Omental fat pad (tissue), 4 donors: ENCODE measurements around the gene GRAMD1A. TPM values are rescaled to one million over a fixed set of nuclear protein-coding genes. Genes with fewer than 3 reads are reported as not detected.

Source experiments
- ATAC-seq: fragments of 150-250 bp; one replicate; pipeline ENCODE4 v1.9.1; 2016; ENCODE audit warnings: mild to moderate bottlenecking, moderate library complexity; ENCODE audit not compliant: low FRiP score
- DNase-seq: peaks from one replicate; pipeline ENCODE4 v3.0.0-alpha.2; 2019; ENCODE audit warnings: low spot score
- CTCF ChIP-seq, 3 donors: fragments of 450-650 bp; IDR thresholded peaks; one replicate each; pipeline ENCODE4 v1.5.1; 2016 to 2017; ENCODE audit warnings: antibody characterized with exemption in 3 of 3, mild to moderate bottlenecking in 3 of 3, moderate library complexity in 2 of 3
- total RNA-seq, 4 donors: library from RNA; depleted of rRNA; stranded (reverse); fragments of >200 nt; gene quantifications; one replicate each; pipeline ENCODE4 v1.1.0, GENCODE V29; 2016

Gene GRAMD1A
- total RNA-seq, 4 donors from 2014 or later = 34.7 to 70.7 (median 43.3) TPM

DNA sequence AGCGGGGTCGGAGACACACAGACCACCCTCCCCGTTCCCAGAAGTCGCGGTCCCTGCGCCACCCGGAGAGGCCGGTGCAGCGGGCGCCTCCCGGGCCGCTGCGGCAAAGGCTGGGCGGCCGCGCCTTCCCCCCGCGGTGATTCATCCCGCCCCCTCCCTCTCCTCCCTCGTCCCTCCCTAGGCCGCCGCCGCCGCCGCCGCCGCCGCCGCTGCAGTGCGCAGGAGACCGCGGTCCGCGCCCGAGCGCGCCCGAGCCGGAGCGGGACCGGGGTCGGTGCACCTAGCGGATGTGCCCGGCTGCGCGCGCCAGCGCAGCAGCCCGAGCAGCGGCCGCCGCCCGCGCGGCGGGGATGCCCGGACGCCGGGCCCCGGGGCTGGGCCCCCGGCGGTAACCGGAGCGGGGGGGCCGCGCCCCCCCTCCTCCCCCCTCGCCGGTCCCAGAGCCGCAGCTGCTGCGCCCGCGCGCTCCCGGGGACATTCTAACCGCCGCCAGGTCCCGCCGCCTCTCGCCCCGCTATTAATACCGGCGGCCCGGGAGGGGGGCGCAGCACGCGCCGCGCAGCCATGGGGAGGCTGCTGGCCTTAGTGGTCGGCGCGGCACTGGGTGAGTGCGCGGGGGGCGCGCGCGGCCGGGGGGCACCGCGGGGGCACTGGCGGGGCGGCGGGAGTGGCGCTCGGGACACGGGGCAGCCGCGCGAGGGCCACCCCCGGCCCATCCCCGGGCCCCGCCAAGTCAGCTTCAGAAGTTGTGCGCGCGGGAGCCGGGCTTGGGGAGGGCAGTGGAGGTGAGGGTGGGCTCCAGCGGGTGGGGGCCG is 30.3 kb downstream of the GRAMD1A start, which contains the start of gene SCN1B:
Gene SCN1B, plus strand, starts transcription at position 214 of the 815 bp plus-strand sequence. Its CDS starts 351 bp downstream, at position 565.
- TF ChIP-seq CTCF (IDR thresholded peaks at IDR 0.05) = no peak
- ATAC-seq (peak; percentile 77), DNase-seq (no peak)

GRCh38 chr19:35031072-35031881 is 31.2 kb downstream of the GRAMD1A start:
- DNase-seq (no peak), ATAC-seq (no peak)

GRCh38 chr19:35032356-35032865 is 32.3 kb downstream of the GRAMD1A start:
- ATAC-seq (no peak), DNase-seq (no peak)
- no peak for TF ChIP-seq CTCF (IDR thresholded peaks at IDR 0.05)

More at GRCh38 chr19:35031072-35031881, 31.2 kb downstream of the GRAMD1A start:
- no peak for TF ChIP-seq CTCF (IDR thresholded peaks at IDR 0.05)

DNA sequence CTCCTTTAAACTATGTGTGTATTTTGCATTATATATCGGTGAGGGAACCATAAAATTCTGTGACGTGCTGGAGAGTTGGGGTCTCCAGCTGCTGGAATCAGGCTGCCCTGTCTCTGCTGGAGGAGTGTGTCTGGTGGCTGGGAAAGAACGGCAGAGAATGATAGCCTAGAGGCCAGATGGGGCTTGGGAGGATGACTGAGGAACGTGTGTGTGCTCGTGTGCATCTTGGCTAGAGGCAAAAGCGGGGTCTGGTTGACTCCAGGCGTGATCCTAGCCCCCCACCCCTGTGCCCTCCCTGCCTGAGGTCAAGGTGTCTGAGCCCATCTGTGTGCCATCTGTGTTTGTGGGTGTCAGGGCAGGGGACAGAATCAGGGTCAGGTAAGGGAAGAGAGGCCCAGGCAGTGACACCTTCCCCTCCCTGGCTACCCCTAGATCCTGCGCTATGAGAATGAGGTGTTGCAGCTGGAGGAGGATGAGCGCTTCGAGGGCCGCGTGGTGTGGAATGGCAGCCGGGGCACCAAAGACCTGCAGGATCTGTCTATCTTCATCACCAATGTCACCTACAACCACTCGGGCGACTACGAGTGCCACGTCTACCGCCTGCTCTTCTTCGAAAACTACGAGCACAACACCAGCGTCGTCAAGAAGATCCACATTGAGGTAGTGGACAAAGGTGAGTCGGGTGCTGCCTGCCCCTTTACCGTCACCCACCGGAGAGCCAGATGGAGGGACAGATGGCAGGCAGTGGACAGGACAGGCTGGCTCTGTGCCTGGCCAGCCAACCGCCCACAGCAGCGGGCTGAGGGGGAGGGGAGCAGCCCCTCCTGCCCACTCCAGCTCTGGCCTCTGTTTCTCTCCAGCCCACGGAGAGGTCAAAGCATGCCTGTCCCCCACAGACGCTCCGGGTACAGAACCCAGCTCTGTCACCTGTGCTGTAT is 33.2 kb downstream of the GRAMD1A start:
- no peak for DNase-seq
- no peak for ATAC-seq
- TF ChIP-seq CTCF (IDR thresholded peaks at IDR 0.05) = no peak

DNA sequence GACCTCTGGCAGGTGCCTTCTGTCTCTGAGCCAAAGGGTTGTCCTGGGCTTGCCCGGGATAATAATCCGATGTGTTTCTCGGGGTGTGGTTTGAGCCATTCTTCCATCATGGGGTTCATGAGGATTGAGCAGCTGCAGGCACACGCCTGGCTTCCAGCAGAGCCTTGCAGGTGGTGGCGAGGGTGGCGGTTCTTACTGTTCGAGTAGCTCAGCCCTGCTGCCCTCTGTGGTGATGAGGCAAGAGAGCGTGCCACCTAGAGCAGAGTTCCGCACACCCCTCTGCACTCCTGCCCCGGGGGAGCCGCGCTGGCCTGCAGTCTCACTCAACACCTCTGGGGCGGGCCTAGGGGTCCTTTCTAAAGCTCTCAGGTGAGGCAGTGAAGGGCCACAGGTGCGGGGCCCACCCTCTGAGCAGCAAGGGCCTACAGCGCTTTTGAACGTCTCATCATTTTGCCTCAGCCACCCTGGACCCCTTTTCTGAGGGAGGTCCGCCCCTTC is 33.9 kb downstream of the GRAMD1A start:
- DNase-seq (no peak), ATAC-seq (no peak)

More for the DNA sequence above, 33.9 kb downstream of the GRAMD1A start:
- no peak for TF ChIP-seq CTCF (IDR thresholded peaks at IDR 0.05)
